B cell (primary cell): ENCODE measurements around the gene CD79B. TPM values are rescaled to one million over a fixed set of nuclear protein-coding genes. Genes with fewer than 3 reads are reported as not detected.

Experiments used
- ATAC-seq: fragments of 200-7000 bp; cut with Tn5 transposase; one replicate; pipeline ENCODE4 v1.10.0; 2021; ENCODE audit warnings: low read depth, mild to moderate bottlenecking, moderate number of reproducible peaks, moderate library complexity
- CTCF ChIA-PET: fragments of 350-600 bp; sonication (Branson Sonifier 250); formaldehyde crosslinking; loops from one replicate; lab custom pipeline; 2021; ENCODE audit warnings: antibody characterized with exemption, inconsistent platforms; lab: Charles Lee
- POLR2A ChIA-PET: fragments of 350-600 bp; sonication (Branson Sonifier 250); formaldehyde crosslinking; loops from one replicate; lab custom pipeline; 2021; ENCODE audit warnings: antibody characterized with exemption; lab: Charles Lee
- DNase-seq: peaks from one replicate; pipeline ENCODE4 v3.0.0; 2013
- H2AFZ ChIP-seq: 2 replicates; pipeline ENCODE4 v1.6.1; 2012; ENCODE audit warnings: mild to moderate bottlenecking, low read depth, low read length; ENCODE audit not compliant: insufficient read depth, poor library complexity, severe bottlenecking
- H3K27ac ChIP-seq, 2 donors: 1 replicate in 1 of 2; 2 replicates in 1 of 2; pipeline ENCODE4 v1.5.1; 2012 to 2013; ENCODE audit warnings: low read length in 2 of 2, mild to moderate bottlenecking in 2 of 2, moderate library complexity in 1 of 2
- H3K27me3 ChIP-seq, 4 experiments: fragments of 200-600 bp in 1 of 4; sonication (generic) in 1 of 4; replicated peaks in 1 of 4; 1 replicate in 2 of 4; 2 replicates in 2 of 4; pipeline versions ENCODE4 v1.6.1 to v1.7.0; 2013 to 2016; ENCODE audit warnings: low read length in 3 of 4, mild to moderate bottlenecking in 2 of 4, mixed read lengths in 1 of 4, moderate library complexity in 1 of 4; ENCODE audit not compliant: insufficient read depth in 4 of 4, control insufficient read depth in 3 of 4; ENCODE audit errors: control extremely low read depth in 1 of 4
- H3K36me3 ChIP-seq, 2 experiments: replicated peaks in 1 of 2; 1 replicate in 1 of 2; 2 replicates in 1 of 2; pipeline versions ENCODE4 v1.6.1 to v1.7.1; 2013; ENCODE audit warnings: low read length in 1 of 2; ENCODE audit not compliant: insufficient read depth in 2 of 2, control insufficient read depth in 1 of 2; ENCODE audit errors: control extremely low read depth in 1 of 2, extremely low read depth in 1 of 2
- H3K4me1 ChIP-seq, 2 donors: fragments of 200-600 bp in 1 of 2; sonication (generic) in 1 of 2; 1 replicate in 1 of 2; 2 replicates in 1 of 2; pipeline versions ENCODE4 v1.5.1 to v1.6.1; 2013 to 2017; ENCODE audit warnings: low read length in 2 of 2; ENCODE audit not compliant: control insufficient read depth in 2 of 2, insufficient read depth in 2 of 2
- H3K4me2 ChIP-seq: replicated peaks from 2 replicates; pipeline ENCODE3; 2012; ENCODE audit warnings: mild to moderate bottlenecking, low read depth, low read length; ENCODE audit not compliant: poor library complexity, severe bottlenecking
- H3K4me3 ChIP-seq, 5 experiments: fragments of 200-600 bp in 1 of 5; sonication (generic) in 1 of 5; 1 replicate in 3 of 5; 2 replicates in 2 of 5; pipeline versions ENCODE4 v1.5.1 to v1.7.0; 2011 to 2016; ENCODE audit warnings: low read length in 4 of 5, mild to moderate bottlenecking in 4 of 5, low read depth in 2 of 5, control low read depth in 1 of 5, moderate library complexity in 1 of 5; ENCODE audit not compliant: insufficient read depth in 1 of 5; ENCODE audit errors: control extremely low read depth in 1 of 5, extremely low read depth in 1 of 5
- H3K79me2 ChIP-seq: fragments of 200-600 bp; sonication (generic); one replicate; pipeline ENCODE4 v1.6.0; 2016; ENCODE audit warnings: low read length; ENCODE audit not compliant: control insufficient read depth, insufficient read depth
- H3K9ac ChIP-seq: fragments of 200-600 bp; sonication (generic); 2 replicates; pipeline ENCODE4 v1.6.1; 2017; ENCODE audit warnings: mild to moderate bottlenecking, low read length, moderate library complexity
- H3K9me3 ChIP-seq, 3 donors: one replicate each; pipeline versions ENCODE4 v1.6.1 to v1.7.1; 2013; ENCODE audit warnings: low read length in 2 of 3; ENCODE audit not compliant: control insufficient read depth in 2 of 3, insufficient read depth in 1 of 3; ENCODE audit errors: control extremely low read depth in 1 of 3
- H4K20me1 ChIP-seq: 2 replicates; pipeline ENCODE4 v1.6.0; 2012; ENCODE audit warnings: mild to moderate bottlenecking, low read length; ENCODE audit not compliant: insufficient read depth, control insufficient read depth, poor library complexity, severe bottlenecking
- H3K27ac Mint-ChIP-seq: one replicate; pipeline ENCODE4 v1.8.0; 2021; ENCODE audit warnings: mixed read lengths
- H3K27me3 Mint-ChIP-seq: one replicate; pipeline ENCODE4 v1.8.0; 2021; ENCODE audit warnings: mixed read lengths
- H3K4me1 Mint-ChIP-seq: one replicate; pipeline ENCODE4 v1.8.0; 2021; ENCODE audit warnings: mixed read lengths
- H3K4me3 Mint-ChIP-seq: one replicate; pipeline ENCODE4 v1.8.0; 2021; ENCODE audit warnings: mixed read lengths
- H3K9me3 Mint-ChIP-seq: one replicate; pipeline ENCODE4 v1.8.0; 2022; ENCODE audit warnings: mixed read lengths; ENCODE audit not compliant: insufficient read depth
- CTCF ChIP-seq: fragments of 200-600 bp; IDR thresholded peaks from one replicate; pipeline ENCODE4 v1.8.0; 2022; ENCODE audit warnings: antibody characterized with exemption, mild to moderate bottlenecking
- EZH2 ChIP-seq: IDR thresholded peaks from 2 replicates; pipeline ENCODE4 v1.6.1; 2012; ENCODE audit warnings: borderline replicate concordance, low read depth, mild to moderate bottlenecking, moderate library complexity, low read length; ENCODE audit not compliant: insufficient read depth, poor library complexity, severe bottlenecking
- WGBS: methylation state at CpG from one replicate; pipeline ENCODE4 v1.1.5; 2013; ENCODE audit warnings: missing lambda C conversion rate; ENCODE audit not compliant: insufficient coverage; 5-methylcytosine and 5-hydroxymethylcytosine counted together
- intact Hi-C: fragments of 100-400 bp; cut with micrococcal nuclease; formaldehyde crosslinking; loops from one replicate; pipeline ENCODE4 v1.10.0; 2022
- polyA plus RNA-seq: library from polyadenylated mRNA; depleted of rRNA; stranded (reverse); fragments of >200 nt; gene quantifications from 2 replicates; pipeline ENCODE4 v1.2.3, GENCODE V29; 2012
- total RNA-seq, 2 donors: library from RNA; stranded (reverse); fragments of 120-200 nt in 1 of 2; gene quantifications; 1 replicate in 1 of 2; 2 replicates in 1 of 2; pipeline versions ENCODE4 v1.2.3 to v1.2.4, GENCODE V29; 2013 to 2022

Gene CD79B
- total and polyA plus RNA-seq, 2 donors (not counting 1 experiment from before 2014, with no cell fraction given) = 891 to 1,100 TPM

- peak; percentile 77 for DNase-seq
- H3K36me3 ChIP-seq = peaks cover 0 to 51% of the 10 kb centered on the region in 2 experiments
- Mint-ChIP-seq H3K9me3 (no peaks in the 10 kb centered on the region), H3K27ac (peak overlapping the region; percentile 97), H3K4me3 (peak overlapping the region; percentile 99), H3K27me3 (no peaks in the 10 kb centered on the region), H3K4me1 (peaks cover 86% of the 10 kb centered on the region)
- H3K27me3 ChIP-seq = no peaks in the 10 kb centered on the region
- H3K4me2 ChIP-seq = peak overlapping the region; percentile 97
- H3K4me3 ChIP-seq = peak overlapping the region; percentile 80 to 100 (median 97)
- H2AFZ ChIP-seq = no peak overlapping the region
- peak overlapping the region; percentile 83 to 85 for H3K27ac ChIP-seq
- ChIA-PET CTCF (interaction anchor here (0.7 to 26.0 kb wide), 12 partner anchors 9 to 202 kb away, joined by 3 to 834 read pairs (median 6); partner anchors contain the start of genes GH1 and ICAM2), POLR2A (interaction anchor here (1.0 to 12.1 kb wide), 10 partner anchors 9 to 89 kb away, joined by 3 to 360 read pairs (median 8); partner anchors contain the start of genes GH1, ICAM2 and PRR29)
- peaks cover 0 to 5% (median 0%) of the 10 kb centered on the region in 3 donors for H3K9me3 ChIP-seq
- H3K4me1 ChIP-seq = peaks cover 72 to 85% of the 10 kb centered on the region in 2 donors
- H3K79me2 ChIP-seq = peaks cover 84% of the 10 kb centered on the region
- H4K20me1 ChIP-seq = peaks cover 46% of the 10 kb centered on the region
- WGBS = 16% methylated on average over 15 of the region's 16 CpGs
- peak; percentile 39 for ATAC-seq
- H3K9ac ChIP-seq = peak overlapping the region; percentile 97
- TF ChIP-seq CTCF = no peak
- TF ChIP-seq EZH2 = no peak
- intact Hi-C loops = loop anchor here (1.0 to 5.0 kb wide), 3 partner anchors 12 to 566 kb away; partner anchors contain the start of genes ICAM2 and POLG2
These were observed 1.1 kb downstream of the CD79B start for GRCh38 chr17:63930951-63931575.
